Gastroesophageal sphincter (tissue), 3 donors: ENCODE measurements around the gene GPR137B.

ENCODE experiments used
- EP300 ChIP-seq: sonication (generic); formaldehyde crosslinking; IDR thresholded peaks from one replicate; pipeline ENCODE4 v1.6.1; 2017; ENCODE audit warnings: antibody characterized with exemption, mild to moderate bottlenecking
- POLR2A ChIP-seq, 2 donors: fragments of 450-650 bp; IDR thresholded peaks; one replicate each; pipeline ENCODE4 v1.6.1; 2017; ENCODE audit warnings: antibody characterized with exemption in 2 of 2, mild to moderate bottlenecking in 2 of 2, moderate library complexity in 1 of 2
- POLR2AphosphoS5 ChIP-seq: sonication (generic); formaldehyde crosslinking; IDR thresholded peaks from one replicate; pipeline ENCODE4 v1.6.1; 2017; ENCODE audit warnings: antibody characterized with exemption
- TF ChIP-seq, protein P1 (sequence below), 4 experiments: fragments of 200-600 bp in 2 of 4; fragments of 450-650 bp in 2 of 4; sonication (generic) in 1 of 4; IDR thresholded peaks; one replicate each; pipeline ENCODE4 v1.5.1; 2017 to 2019; ENCODE audit warnings: antibody characterized with exemption in 4 of 4, mild to moderate bottlenecking in 2 of 4, moderate library complexity in 2 of 4

DNA sequence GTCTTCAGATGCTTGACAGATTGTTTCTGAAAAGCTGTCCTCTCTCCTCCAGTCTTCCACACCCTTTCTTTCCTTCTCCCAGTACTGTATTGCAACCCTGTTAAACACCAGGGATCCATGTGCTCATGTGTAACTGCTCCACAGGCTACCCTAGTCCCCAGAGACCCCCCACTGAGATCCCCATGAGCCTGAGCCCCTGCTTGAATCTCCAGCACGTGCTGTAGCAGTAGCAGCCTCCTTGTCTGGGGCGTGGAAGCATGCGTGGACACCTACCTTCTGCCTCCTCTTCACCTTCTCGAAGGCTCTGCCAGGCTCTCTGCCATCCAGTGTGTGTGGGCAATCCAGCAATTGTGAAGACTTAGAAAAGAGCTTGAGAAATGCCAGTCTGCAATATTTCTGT lies 25.2 kb downstream of the GPR137B start:
- TF ChIP-seq, protein P1, sequence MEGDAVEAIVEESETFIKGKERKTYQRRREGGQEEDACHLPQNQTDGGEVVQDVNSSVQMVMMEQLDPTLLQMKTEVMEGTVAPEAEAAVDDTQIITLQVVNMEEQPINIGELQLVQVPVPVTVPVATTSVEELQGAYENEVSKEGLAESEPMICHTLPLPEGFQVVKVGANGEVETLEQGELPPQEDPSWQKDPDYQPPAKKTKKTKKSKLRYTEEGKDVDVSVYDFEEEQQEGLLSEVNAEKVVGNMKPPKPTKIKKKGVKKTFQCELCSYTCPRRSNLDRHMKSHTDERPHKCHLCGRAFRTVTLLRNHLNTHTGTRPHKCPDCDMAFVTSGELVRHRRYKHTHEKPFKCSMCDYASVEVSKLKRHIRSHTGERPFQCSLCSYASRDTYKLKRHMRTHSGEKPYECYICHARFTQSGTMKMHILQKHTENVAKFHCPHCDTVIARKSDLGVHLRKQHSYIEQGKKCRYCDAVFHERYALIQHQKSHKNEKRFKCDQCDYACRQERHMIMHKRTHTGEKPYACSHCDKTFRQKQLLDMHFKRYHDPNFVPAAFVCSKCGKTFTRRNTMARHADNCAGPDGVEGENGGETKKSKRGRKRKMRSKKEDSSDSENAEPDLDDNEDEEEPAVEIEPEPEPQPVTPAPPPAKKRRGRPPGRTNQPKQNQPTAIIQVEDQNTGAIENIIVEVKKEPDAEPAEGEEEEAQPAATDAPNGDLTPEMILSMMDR (IDR thresholded peaks at IDR 0.05), result no peak
- TF ChIP-seq EP300, result no peak
- TF ChIP-seq POLR2AphosphoS5, result no peak
- TF ChIP-seq POLR2A (IDR thresholded peaks at IDR 0.05), result no peak
